GM10266 (cell line): Measurements from ENCODE around the gene TTC21B.

Experiments used
- DNase-seq: peaks from one replicate; pipeline ENCODE4 v3.0.0; 2012; ENCODE audit errors: extremely low spot score
- TF ChIP-seq, protein P1 (sequence below): IDR thresholded peaks from 2 replicates; pipeline ENCODE4 v1.5.1; 2012; ENCODE audit warnings: mild to moderate bottlenecking, low read depth; ENCODE audit not compliant: control insufficient read depth, insufficient read depth; ENCODE audit errors: missing control alignments

Gene TTC21B

DNA sequence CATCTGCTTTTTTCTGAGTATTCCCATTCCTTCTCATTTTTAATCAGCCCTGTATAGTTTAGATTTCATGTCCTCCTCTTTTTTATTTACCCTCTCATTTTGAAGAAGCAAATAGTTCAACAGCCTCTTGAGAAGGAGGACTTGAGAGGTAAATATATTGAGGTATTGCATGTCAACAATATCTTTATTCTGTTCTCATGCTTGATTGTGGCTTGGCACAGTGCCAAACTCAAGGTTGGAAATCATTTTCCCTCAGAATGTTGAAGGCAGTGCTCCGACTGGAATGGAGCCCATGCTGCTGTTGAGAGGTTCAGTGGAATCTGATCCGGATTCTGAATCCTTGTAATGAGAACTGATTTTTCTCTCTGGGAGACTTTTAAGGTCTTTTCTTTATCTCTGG, 128.5 kb downstream of the TTC21B start:
- TF ChIP-seq, protein P1, sequence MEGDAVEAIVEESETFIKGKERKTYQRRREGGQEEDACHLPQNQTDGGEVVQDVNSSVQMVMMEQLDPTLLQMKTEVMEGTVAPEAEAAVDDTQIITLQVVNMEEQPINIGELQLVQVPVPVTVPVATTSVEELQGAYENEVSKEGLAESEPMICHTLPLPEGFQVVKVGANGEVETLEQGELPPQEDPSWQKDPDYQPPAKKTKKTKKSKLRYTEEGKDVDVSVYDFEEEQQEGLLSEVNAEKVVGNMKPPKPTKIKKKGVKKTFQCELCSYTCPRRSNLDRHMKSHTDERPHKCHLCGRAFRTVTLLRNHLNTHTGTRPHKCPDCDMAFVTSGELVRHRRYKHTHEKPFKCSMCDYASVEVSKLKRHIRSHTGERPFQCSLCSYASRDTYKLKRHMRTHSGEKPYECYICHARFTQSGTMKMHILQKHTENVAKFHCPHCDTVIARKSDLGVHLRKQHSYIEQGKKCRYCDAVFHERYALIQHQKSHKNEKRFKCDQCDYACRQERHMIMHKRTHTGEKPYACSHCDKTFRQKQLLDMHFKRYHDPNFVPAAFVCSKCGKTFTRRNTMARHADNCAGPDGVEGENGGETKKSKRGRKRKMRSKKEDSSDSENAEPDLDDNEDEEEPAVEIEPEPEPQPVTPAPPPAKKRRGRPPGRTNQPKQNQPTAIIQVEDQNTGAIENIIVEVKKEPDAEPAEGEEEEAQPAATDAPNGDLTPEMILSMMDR = no peak
- DNase-seq = no peak
